KMS-11 (cell line): ENCODE measurements around the gene MYO7B.

Experiments
- H2AFZ ChIP-seq: fragments of 200-600 bp; sonication (generic); 2 replicates; pipeline ENCODE4 v1.6.1; 2016; ENCODE audit warnings: antibody characterized with exemption, mixed run types, low read depth
- H3K27ac ChIP-seq: fragments of 200-600 bp; sonication (generic); 2 replicates; pipeline ENCODE4 v1.6.1; 2016; ENCODE audit warnings: mild to moderate bottlenecking, mixed run types
- H3K27me3 ChIP-seq: fragments of 200-600 bp; sonication (generic); 2 replicates; pipeline ENCODE4 v1.6.1; 2017; ENCODE audit warnings: mild to moderate bottlenecking, low read depth, mixed run types, moderate library complexity; ENCODE audit not compliant: insufficient read depth
- H3K36me3 ChIP-seq: fragments of 200-600 bp; sonication (generic); 2 replicates; pipeline ENCODE4 v1.6.1; 2017; ENCODE audit warnings: mild to moderate bottlenecking, mixed run types; ENCODE audit not compliant: insufficient read depth
- H3K4me1 ChIP-seq: fragments of 200-600 bp; sonication (generic); 2 replicates; pipeline ENCODE4 v1.6.1; 2016; ENCODE audit warnings: mild to moderate bottlenecking, low read depth, mixed run types; ENCODE audit not compliant: poor library complexity, severe bottlenecking
- H3K4me2 ChIP-seq: fragments of 200-600 bp; sonication (generic); 2 replicates; pipeline ENCODE4 v1.7.0; 2016; ENCODE audit warnings: mild to moderate bottlenecking, mixed run types
- H3K4me3 ChIP-seq: fragments of 200-600 bp; sonication (generic); IDR thresholded peaks from 2 replicates; pipeline ENCODE4 v1.6.1; 2017; ENCODE audit warnings: low read depth, low read length, mixed read lengths; ENCODE audit not compliant: insufficient read depth
- H3K79me2 ChIP-seq: fragments of 200-600 bp; sonication (generic); 2 replicates; pipeline ENCODE4 v1.6.1; 2016; ENCODE audit warnings: low read depth, mixed run types; ENCODE audit not compliant: insufficient read depth
- H3K9ac ChIP-seq: fragments of 200-600 bp; sonication (generic); 2 replicates; pipeline ENCODE4 v1.6.1; 2016; ENCODE audit warnings: mild to moderate bottlenecking, mixed run types
- H4K20me1 ChIP-seq: fragments of 200-600 bp; sonication (generic); 2 replicates; pipeline ENCODE4 v1.6.1; 2016; ENCODE audit warnings: mild to moderate bottlenecking, mixed run types; ENCODE audit not compliant: insufficient read depth
- CTCF ChIP-seq: fragments of 200-600 bp; sonication (generic); conservative IDR thresholded peaks from 2 replicates; pipeline ENCODE4 v1.6.1; 2017; ENCODE audit warnings: low read depth, mild to moderate bottlenecking, antibody characterized with exemption, low read length, moderate library complexity, mixed read lengths

The MYO7B gene

GRCh38 chr2:127572841-127573240 is 37.4 kb downstream of the MYO7B start:
- no peaks in the 10 kb centered on the region for H3K4me1 ChIP-seq
- H3K79me2 ChIP-seq, result no peaks in the 10 kb centered on the region
- peaks cover 3% of the 10 kb centered on the region; the same call in 1 of the 2 replicates for H3K27me3 ChIP-seq
- no peak overlapping the region for H3K27ac ChIP-seq
- H4K20me1 ChIP-seq, result no peaks in the 10 kb centered on the region
- no peaks in the 10 kb centered on the region for H3K36me3 ChIP-seq
- no peak overlapping the region for H3K4me3 ChIP-seq
- no peak overlapping the region for H3K4me2 ChIP-seq
- no peak overlapping the region for H2AFZ ChIP-seq
- no peak overlapping the region for H3K9ac ChIP-seq
- TF ChIP-seq CTCF, result no peak

GRCh38 chr2:127573298-127573697 is 37.8 kb downstream of the MYO7B start:
- Histone ChIP-seq H2AFZ (no peak overlapping the region), H3K4me1 (no peaks in the 10 kb centered on the region), H3K79me2 (no peaks in the 10 kb centered on the region), H3K4me3 (no peak overlapping the region), H4K20me1 (no peaks in the 10 kb centered on the region), H3K36me3 (no peaks in the 10 kb centered on the region), H3K4me2 (no peak overlapping the region), H3K27me3 (peaks cover 3% of the 10 kb centered on the region; the same call in 1 of the 2 replicates), H3K27ac (no peak overlapping the region), H3K9ac (no peak overlapping the region)
- no peak for TF ChIP-seq CTCF

- Histone ChIP-seq H3K4me1 (no peaks in the 10 kb centered on the region), H2AFZ (no peak overlapping the region), H3K27me3 (peaks cover 3% of the 10 kb centered on the region; the same call in 1 of the 2 replicates), H3K4me3 (no peak overlapping the region), H4K20me1 (no peaks in the 10 kb centered on the region), H3K4me2 (no peak overlapping the region), H3K36me3 (no peaks in the 10 kb centered on the region), H3K79me2 (no peaks in the 10 kb centered on the region), H3K27ac (no peak overlapping the region), H3K9ac (no peak overlapping the region)
- TF ChIP-seq CTCF, result no peak
These were observed 38.3 kb downstream of the MYO7B start for GRCh38 chr2:127573771-127574170.

GRCh38 chr2:127574656-127575055 is 39.2 kb downstream of the MYO7B start:
- Histone ChIP-seq H3K27me3 (peaks cover 3% of the 10 kb centered on the region; the same call in 1 of the 2 replicates), H4K20me1 (no peaks in the 10 kb centered on the region), H3K4me2 (no peak overlapping the region), H3K27ac (no peak overlapping the region), H3K79me2 (no peaks in the 10 kb centered on the region), H3K9ac (no peak overlapping the region), H2AFZ (no peak overlapping the region), H3K36me3 (no peaks in the 10 kb centered on the region), H3K4me3 (no peak overlapping the region), H3K4me1 (no peaks in the 10 kb centered on the region)
- no peak for TF ChIP-seq CTCF
